ENCODE results near the gene HOXB6.
A peak's percentile ranks its signal among the peaks of the same experiment; 100 is the strongest.

Gene HOXB6

DNA sequence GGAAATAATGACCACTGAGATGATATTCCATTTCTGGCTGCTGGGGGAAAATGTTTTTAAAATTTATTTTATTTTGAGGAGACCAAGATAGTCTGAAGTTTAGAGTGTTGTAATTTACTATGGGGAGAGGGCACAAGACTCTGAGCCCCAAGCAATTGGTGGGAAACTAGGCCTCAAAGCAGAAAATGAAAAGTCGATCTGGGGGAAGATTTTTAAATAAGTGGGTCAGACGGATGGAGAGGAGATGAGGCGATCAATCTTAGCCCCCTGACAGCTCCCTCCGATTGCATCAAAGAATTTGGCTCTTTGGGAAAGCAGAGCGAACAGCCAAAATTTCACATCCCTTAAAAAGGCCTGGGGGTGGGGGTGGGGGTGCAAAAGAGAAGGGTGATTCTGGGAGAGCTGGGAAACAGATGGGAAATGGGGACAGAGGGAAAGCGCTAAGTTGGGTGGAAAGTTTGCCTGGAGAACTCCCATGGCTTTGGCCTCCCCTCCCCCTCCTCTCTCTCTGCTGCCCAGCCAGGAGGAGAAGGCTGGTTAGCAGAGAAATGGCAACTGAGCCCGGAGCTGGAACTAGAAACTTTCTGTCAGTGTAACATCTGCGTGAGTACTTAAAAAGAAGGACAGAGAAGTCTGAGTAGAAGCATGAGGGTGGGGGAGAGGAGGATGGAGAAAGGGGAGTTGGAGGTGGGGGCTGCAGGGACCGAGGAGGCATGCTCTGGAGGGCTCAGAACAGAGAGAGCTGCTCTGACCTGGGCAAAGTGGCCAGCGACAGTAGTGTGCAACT lies 58.5 kb downstream of the HOXB6 start:
- intact Hi-C loops (cut with DNase I; ENCODE audit: low total_unique reads), result no loop called here
- Histone ChIP-seq H3K9me3 (no peaks in the 10 kb centered on the region), H3K27me3 (peaks cover 0 to 5% of the 10 kb centered on the region in 2 donors), H3K36me3 (no peaks in the 10 kb centered on the region), H3K27ac (peak overlapping the region; percentile 41 to 95), H3K4me1 (peaks cover 0 to 40% (median 27%) of the 10 kb centered on the region in 4 donors), H3K4me3 (peak overlapping the region; percentile 30 to 49)
- TF ChIP-seq, protein P1, sequence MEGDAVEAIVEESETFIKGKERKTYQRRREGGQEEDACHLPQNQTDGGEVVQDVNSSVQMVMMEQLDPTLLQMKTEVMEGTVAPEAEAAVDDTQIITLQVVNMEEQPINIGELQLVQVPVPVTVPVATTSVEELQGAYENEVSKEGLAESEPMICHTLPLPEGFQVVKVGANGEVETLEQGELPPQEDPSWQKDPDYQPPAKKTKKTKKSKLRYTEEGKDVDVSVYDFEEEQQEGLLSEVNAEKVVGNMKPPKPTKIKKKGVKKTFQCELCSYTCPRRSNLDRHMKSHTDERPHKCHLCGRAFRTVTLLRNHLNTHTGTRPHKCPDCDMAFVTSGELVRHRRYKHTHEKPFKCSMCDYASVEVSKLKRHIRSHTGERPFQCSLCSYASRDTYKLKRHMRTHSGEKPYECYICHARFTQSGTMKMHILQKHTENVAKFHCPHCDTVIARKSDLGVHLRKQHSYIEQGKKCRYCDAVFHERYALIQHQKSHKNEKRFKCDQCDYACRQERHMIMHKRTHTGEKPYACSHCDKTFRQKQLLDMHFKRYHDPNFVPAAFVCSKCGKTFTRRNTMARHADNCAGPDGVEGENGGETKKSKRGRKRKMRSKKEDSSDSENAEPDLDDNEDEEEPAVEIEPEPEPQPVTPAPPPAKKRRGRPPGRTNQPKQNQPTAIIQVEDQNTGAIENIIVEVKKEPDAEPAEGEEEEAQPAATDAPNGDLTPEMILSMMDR (IDR thresholded peaks at IDR 0.05), result no peak
- no peak for DNase-seq
